AG04450 (cell line): ENCODE results near the gene KRTAP5-1. TPM values are rescaled to one million over a fixed set of nuclear protein-coding genes. Genes with fewer than 3 reads are reported as not detected.
"Not testable (repeated sequence)": the region's sequence is repeated elsewhere in the genome, so short reads cannot be mapped to it uniquely, and the experiment has no call there.

Source experiments
- CTCF ChIA-PET: fragments of 300-600, 350-600 bp; formaldehyde crosslinking; extraction: SDS; loops from one replicate; lab custom pipeline; 2022; ENCODE audit warnings: antibody characterized with exemption, inconsistent platforms; lab: Charles Lee
- POLR2A ChIA-PET: fragments of 350-600 bp; formaldehyde crosslinking; extraction: SDS; loops from one replicate; lab custom pipeline; 2021; ENCODE audit warnings: antibody characterized with exemption, inconsistent platforms; lab: Yijun Ruan, JAX
- DNase-seq: peaks from one replicate; pipeline ENCODE4 v3.0.0-alpha.2; 2011; ENCODE audit warnings: low read depth, low spot score
- H3K27ac ChIP-seq: one replicate; pipeline ENCODE4 v1.5.1; 2012; ENCODE audit warnings: low read depth, low read length, control low read depth
- H3K27me3 ChIP-seq: one replicate; pipeline ENCODE4 v1.6.0; 2012; ENCODE audit warnings: low read length; ENCODE audit not compliant: control insufficient read depth, insufficient read depth
- H3K4me3 ChIP-seq: 2 replicates; pipeline ENCODE4 v1.5.1; 2011; ENCODE audit warnings: mild to moderate bottlenecking, low read depth, low read length, control low read depth
- H3K9me3 ChIP-seq: 2 replicates; pipeline ENCODE4 v1.5.1; 2012; ENCODE audit warnings: low read length; ENCODE audit not compliant: control insufficient read depth, insufficient read depth
- CTCF ChIP-seq: IDR thresholded peaks from 2 replicates; pipeline ENCODE4 v1.5.1; 2011; ENCODE audit warnings: low read depth, low read length, control low read depth, inconsistent platforms
- polyA plus RNA-seq: library from polyadenylated mRNA; depleted of rRNA; stranded (reverse); fragments of >200 nt; gene quantifications from 2 replicates; pipeline ENCODE4 v1.2.3, GENCODE V29; 2011

Gene KRTAP5-1
- polyA plus RNA-seq, 1 experiment: not detected

DNA sequence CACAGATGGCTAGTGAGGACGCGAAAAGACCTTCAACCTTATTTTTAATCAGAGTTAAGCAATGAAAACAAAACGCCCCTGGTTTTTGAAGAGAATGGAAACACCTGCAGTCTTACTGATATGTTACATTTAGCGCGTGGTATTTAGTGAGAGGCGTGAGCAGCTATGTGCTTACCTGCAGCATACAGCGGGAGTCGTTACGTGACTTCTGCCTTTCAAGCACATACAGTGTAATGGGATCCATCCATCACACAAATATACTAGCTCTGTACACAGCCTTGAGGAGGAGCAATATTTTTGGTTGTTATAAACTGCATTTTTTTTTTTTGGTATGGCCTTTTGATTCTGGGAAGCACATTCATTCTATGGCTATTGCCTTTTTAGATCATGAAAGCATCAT lies 7.5 kb upstream of the KRTAP5-1 start:
- no peak for TF ChIP-seq CTCF
- CTCF ChIA-PET: interaction anchor here (0.6 kb wide), 1 partner anchor 20 kb away, joined by 3 read pairs; the partner anchor contains the start of gene DUSP8

GRCh38 chr11:1589996-1590395 lies 4.9 kb upstream of the KRTAP5-1 start:
- ChIA-PET POLR2A (interaction anchor here (0.8 kb wide), 1 partner anchor 201 kb away, joined by 5 read pairs; no protein-coding TSS in a partner anchor), CTCF (interaction anchor here (2.5 kb wide), 1 partner anchor 16 kb away, joined by 15 read pairs; no protein-coding TSS in a partner anchor)
- no peak overlapping the region for H3K4me3 ChIP-seq
- H3K27me3 ChIP-seq: peaks cover 28% of the 10 kb centered on the region
- TF ChIP-seq CTCF: no peak
- no peak overlapping the region for H3K27ac ChIP-seq
- no peak for DNase-seq
- H3K9me3 ChIP-seq: no peaks in the 10 kb centered on the region

More for the DNA sequence above, 7.5 kb upstream of the KRTAP5-1 start:
- POLR2A ChIA-PET: interaction anchor here (0.6 kb wide), 1 partner anchor 12 kb away, joined by 6 read pairs; no protein-coding TSS in a partner anchor
- Histone ChIP-seq H3K4me3 (no peak overlapping the region), H3K9me3 (no peaks in the 10 kb centered on the region), H3K27ac (no peak overlapping the region), H3K27me3 (peaks cover 38% of the 10 kb centered on the region)
- no peak for DNase-seq

- H3K27ac ChIP-seq, DNase-seq, H3K4me3 ChIP-seq, H3K9me3 ChIP-seq: not testable (repeated sequence)
- ChIA-PET POLR2A (interaction anchor here (0.8 kb wide), 1 partner anchor 200 kb away, joined by 5 read pairs; no protein-coding TSS in a partner anchor), CTCF (interaction anchor here (2.5 kb wide), 1 partner anchor 15 kb away, joined by 15 read pairs; no protein-coding TSS in a partner anchor)
- peaks cover 25% of the 10 kb centered on the region for H3K27me3 ChIP-seq
These were observed 4.3 kb upstream of the KRTAP5-1 start for GRCh38 chr11:1589191-1589963.

DNA sequence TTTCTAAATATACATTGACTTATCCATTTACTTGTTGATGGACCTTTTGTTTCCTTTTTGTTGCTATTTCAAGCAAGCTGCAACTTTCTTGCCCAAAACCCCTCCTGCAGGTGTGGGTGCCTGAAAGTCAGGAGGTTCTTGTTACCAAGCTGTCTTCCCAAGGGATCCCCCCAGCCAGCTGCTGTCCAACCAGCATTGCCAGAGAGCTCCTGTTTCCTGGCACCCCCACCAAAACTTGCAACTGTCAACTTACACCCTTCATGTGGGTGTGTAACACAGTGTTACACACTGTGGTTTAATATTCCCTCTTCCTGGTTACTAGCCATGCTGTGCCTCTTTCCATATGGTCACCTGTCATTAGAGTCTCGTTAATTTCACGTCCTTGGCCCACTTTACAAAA lies 1.6 kb upstream of the KRTAP5-1 start:
- ChIA-PET POLR2A (no interaction called here), CTCF (interaction anchor here (1.1 kb wide), 1 partner anchor 8 kb away, joined by 5 read pairs; no protein-coding TSS in a partner anchor)
- no peak for DNase-seq
- Histone ChIP-seq H3K27ac (no peak overlapping the region), H3K9me3 (no peaks in the 10 kb centered on the region; the same call in 1 of the 2 replicates), H3K27me3 (peaks cover 18% of the 10 kb centered on the region), H3K4me3 (no peak overlapping the region)
- TF ChIP-seq CTCF: no peak

DNA sequence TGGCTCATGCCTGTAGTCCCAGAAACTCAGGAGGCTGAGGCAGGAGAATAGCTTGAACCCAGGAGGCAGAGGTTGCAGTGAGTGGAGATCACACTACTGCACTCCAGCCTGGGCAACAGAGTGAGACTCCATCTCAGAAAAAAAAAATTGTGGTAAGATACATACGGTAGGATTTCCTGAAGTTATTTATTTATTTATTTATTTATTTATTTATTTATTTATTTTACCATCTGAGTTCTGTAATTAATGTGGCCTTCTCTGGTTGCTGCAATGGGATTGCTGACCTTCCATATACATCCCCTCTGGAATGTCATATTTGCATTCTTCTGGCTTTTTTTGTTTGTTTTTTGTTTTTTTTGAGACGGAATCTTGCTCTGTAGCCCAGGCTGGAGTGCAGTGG lies 2.2 kb downstream of the KRTAP5-1 start:
- H3K27me3 ChIP-seq: peaks cover 11% of the 10 kb centered on the region
- H3K27ac ChIP-seq, POLR2A ChIA-PET, H3K9me3 ChIP-seq, H3K4me3 ChIP-seq, DNase-seq: not testable (repeated sequence)
- CTCF ChIA-PET: interaction anchor here (1.5 to 2.6 kb wide), 2 partner anchors 13 to 36 kb away, joined by 4 to 17 read pairs; no protein-coding TSS in a partner anchor
